Central memory CD8-positive, alpha-beta T cell (primary cell): ENCODE measurements around the gene PATJ.
"Not testable (repeated sequence)": the region's sequence is repeated elsewhere in the genome, so short reads cannot be mapped to it uniquely, and the experiment has no call there.

Source experiments
- ATAC-seq: fragments of 150-1000 bp; cut with Tn5 transposase; replicated peaks from 2 replicates; pipeline ENCODE4 v1.10.0; 2022; ENCODE audit warnings: mild to moderate bottlenecking, moderate FRiP score, moderate number of reproducible peaks; ENCODE audit not compliant: poor library complexity, severe bottlenecking; ENCODE audit errors: extremely low read depth
- DNase-seq, 2 donors: peaks; one replicate each; pipeline ENCODE4 v3.0.0; 2021; ENCODE audit warnings: low spot score in 2 of 2
- H3K27ac Mint-ChIP-seq: one replicate; pipeline ENCODE4 v1.8.0; 2022; ENCODE audit warnings: low read depth, mild to moderate bottlenecking, moderate library complexity, mixed read lengths
- H3K27me3 Mint-ChIP-seq: one replicate; pipeline ENCODE4 v1.8.0; 2022; ENCODE audit warnings: mixed read lengths
- H3K36me3 Mint-ChIP-seq: one replicate; pipeline ENCODE4 v1.8.0; 2022; ENCODE audit warnings: mild to moderate bottlenecking, moderate library complexity, mixed read lengths; ENCODE audit not compliant: insufficient read depth
- H3K4me1 Mint-ChIP-seq: one replicate; pipeline ENCODE4 v1.8.0; 2022; ENCODE audit warnings: mixed read lengths
- H3K4me3 Mint-ChIP-seq: one replicate; pipeline ENCODE4 v1.8.0; 2022; ENCODE audit warnings: mild to moderate bottlenecking, moderate library complexity, mixed read lengths
- H3K9me3 Mint-ChIP-seq: one replicate; pipeline ENCODE4 v1.8.0; 2022; ENCODE audit warnings: mixed read lengths

Gene PATJ, protein sequence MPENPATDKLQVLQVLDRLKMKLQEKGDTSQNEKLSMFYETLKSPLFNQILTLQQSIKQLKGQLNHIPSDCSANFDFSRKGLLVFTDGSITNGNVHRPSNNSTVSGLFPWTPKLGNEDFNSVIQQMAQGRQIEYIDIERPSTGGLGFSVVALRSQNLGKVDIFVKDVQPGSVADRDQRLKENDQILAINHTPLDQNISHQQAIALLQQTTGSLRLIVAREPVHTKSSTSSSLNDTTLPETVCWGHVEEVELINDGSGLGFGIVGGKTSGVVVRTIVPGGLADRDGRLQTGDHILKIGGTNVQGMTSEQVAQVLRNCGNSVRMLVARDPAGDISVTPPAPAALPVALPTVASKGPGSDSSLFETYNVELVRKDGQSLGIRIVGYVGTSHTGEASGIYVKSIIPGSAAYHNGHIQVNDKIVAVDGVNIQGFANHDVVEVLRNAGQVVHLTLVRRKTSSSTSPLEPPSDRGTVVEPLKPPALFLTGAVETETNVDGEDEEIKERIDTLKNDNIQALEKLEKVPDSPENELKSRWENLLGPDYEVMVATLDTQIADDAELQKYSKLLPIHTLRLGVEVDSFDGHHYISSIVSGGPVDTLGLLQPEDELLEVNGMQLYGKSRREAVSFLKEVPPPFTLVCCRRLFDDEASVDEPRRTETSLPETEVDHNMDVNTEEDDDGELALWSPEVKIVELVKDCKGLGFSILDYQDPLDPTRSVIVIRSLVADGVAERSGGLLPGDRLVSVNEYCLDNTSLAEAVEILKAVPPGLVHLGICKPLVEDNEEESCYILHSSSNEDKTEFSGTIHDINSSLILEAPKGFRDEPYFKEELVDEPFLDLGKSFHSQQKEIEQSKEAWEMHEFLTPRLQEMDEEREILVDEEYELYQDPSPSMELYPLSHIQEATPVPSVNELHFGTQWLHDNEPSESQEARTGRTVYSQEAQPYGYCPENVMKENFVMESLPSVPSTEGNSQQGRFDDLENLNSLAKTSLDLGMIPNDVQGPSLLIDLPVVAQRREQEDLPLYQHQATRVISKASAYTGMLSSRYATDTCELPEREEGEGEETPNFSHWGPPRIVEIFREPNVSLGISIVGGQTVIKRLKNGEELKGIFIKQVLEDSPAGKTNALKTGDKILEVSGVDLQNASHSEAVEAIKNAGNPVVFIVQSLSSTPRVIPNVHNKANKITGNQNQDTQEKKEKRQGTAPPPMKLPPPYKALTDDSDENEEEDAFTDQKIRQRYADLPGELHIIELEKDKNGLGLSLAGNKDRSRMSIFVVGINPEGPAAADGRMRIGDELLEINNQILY (N-terminal part only)

GRCh38 chr1:61741711-61742619, at the start of gene PATJ:
Gene PATJ, plus strand, starts transcription at chr1:61742480. Its CDS starts 20,413 bp downstream, at chr1:61762893.
- Mint-ChIP-seq H3K36me3 (peaks cover 4% of the 10 kb centered on the region), H3K9me3 (no peaks in the 10 kb centered on the region), H3K27me3 (no peaks in the 10 kb centered on the region), H3K27ac (peak within 1 kb of the TSS; percentile 87), H3K4me1 (peaks cover 22% of the 10 kb centered on the region), H3K4me3 (peak within 1 kb of the TSS; percentile 91)
- ATAC-seq: peak; percentile 80
- DNase-seq: peak; percentile 40 to 44

DNA sequence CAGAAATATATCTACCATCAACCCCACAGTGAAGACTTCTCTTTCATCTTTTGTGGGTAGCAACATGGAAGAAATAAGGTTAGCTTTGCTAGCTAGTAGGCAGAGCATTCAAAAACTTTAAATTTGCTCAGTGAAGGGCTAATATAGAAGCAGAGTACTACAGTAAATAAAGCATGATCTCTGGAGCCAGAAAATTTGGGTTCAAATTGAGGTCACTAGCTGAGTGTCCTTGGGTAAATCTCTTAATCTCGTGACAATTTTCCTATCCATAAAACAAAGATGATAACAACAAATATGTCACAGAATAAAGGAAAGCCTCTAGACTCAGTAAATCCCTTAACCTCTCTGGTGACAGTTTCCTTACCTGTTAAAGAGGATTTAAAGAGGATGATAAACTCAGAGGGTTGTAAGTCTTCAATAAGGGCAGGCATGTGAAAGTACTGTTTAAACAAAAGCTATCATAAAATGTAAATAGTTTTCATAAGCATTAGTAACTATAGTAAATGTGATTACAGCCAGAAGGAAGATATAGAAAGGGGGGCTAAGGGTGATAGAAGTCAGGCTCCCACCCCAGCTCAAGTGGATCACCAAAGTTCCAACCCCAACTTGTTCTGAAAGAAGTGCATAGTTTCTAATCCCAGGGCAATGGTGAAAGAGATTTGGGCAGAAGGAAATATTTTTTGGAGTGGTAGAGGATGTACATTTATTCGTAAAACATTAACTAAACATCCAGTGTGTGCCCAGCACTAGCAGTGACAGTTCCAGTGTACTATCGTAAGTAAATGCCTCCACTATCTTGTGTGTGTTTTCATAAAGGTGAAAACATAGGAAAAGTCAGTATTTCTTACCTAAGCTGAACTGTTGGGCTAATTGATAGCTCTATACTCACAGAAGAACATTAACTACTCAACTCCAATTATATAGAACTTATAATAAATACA, 42.1 kb upstream of the PATJ start:
- Mint-ChIP-seq H3K36me3 (peaks cover 45% of the 10 kb centered on the region), H3K27ac (no peak overlapping the region), H3K9me3 (no peaks in the 10 kb centered on the region), H3K4me3 (no peak overlapping the region), H3K27me3 (no peaks in the 10 kb centered on the region), H3K4me1 (no peaks in the 10 kb centered on the region)
- ATAC-seq: no peak
- no peak for DNase-seq

GRCh38 chr1:61708953-61709907, 33.0 kb upstream of the PATJ start:
- Mint-ChIP-seq H3K27ac (no peak overlapping the region), H3K9me3 (no peaks in the 10 kb centered on the region), H3K4me1 (peaks cover 10% of the 10 kb centered on the region)

GRCh38 chr1:61709908-61710289, 32.4 kb upstream of the PATJ start:
- no peaks in the 10 kb centered on the region for H3K9me3 Mint-ChIP-seq
- H3K4me1 Mint-ChIP-seq: peaks cover 10% of the 10 kb centered on the region
- ATAC-seq (no peak), DNase-seq (no peak)
- H3K4me3 Mint-ChIP-seq: no peak overlapping the region
- H3K27ac Mint-ChIP-seq: peak overlapping the region; percentile 65
- H3K36me3 Mint-ChIP-seq: peaks cover 32% of the 10 kb centered on the region
- H3K27me3 Mint-ChIP-seq: no peaks in the 10 kb centered on the region

More at GRCh38 chr1:61708953-61709907, 33.0 kb upstream of the PATJ start:
- no peak for DNase-seq
- Mint-ChIP-seq H3K27me3 (no peaks in the 10 kb centered on the region), H3K4me3 (no peak overlapping the region), H3K36me3 (peaks cover 29% of the 10 kb centered on the region)
- no peak for ATAC-seq

GRCh38 chr1:61711257-61711656, 31.0 kb upstream of the PATJ start:
- not testable (repeated sequence) for H3K9me3 Mint-ChIP-seq, H3K27me3 Mint-ChIP-seq, DNase-seq, H3K4me3 Mint-ChIP-seq, H3K27ac Mint-ChIP-seq, ATAC-seq
- Mint-ChIP-seq H3K4me1 (peaks cover 10% of the 10 kb centered on the region), H3K36me3 (peaks cover 25% of the 10 kb centered on the region)

DNA sequence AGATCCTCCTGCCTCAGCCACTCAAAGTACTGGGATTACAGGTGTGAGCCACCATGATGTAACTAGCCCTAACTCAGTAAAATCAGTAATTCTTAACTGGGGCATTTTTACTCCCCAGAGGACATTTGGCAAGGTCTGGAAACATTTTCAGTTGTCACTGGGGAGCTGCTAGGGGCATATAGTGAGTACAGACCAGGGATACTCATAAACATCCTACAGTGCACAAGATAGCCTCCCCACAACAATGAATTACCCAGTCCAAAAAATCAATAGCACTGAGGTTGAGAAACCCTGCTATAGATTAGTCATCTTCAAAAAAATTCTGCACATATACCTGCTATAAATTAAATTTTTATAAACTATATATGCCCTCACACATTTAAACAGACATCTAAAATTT, 30.3 kb upstream of the PATJ start:
- H3K4me3 Mint-ChIP-seq: no peak overlapping the region

GRCh38 chr1:61718996-61719663, 23.1 kb upstream of the PATJ start:
- not testable (repeated sequence) for DNase-seq, ATAC-seq, H3K9me3 Mint-ChIP-seq, H3K4me3 Mint-ChIP-seq, H3K27me3 Mint-ChIP-seq, H3K27ac Mint-ChIP-seq
- Mint-ChIP-seq H3K4me1 (peaks cover 30% of the 10 kb centered on the region), H3K36me3 (peaks cover 34% of the 10 kb centered on the region)

More for the DNA sequence above, 30.3 kb upstream of the PATJ start:
- Mint-ChIP-seq H3K36me3 (peaks cover 25% of the 10 kb centered on the region), H3K4me1 (peaks cover 10% of the 10 kb centered on the region), H3K27me3 (no peaks in the 10 kb centered on the region), H3K9me3 (no peaks in the 10 kb centered on the region), H3K27ac (no peak overlapping the region)
- DNase-seq (no peak), ATAC-seq (no peak)

DNA sequence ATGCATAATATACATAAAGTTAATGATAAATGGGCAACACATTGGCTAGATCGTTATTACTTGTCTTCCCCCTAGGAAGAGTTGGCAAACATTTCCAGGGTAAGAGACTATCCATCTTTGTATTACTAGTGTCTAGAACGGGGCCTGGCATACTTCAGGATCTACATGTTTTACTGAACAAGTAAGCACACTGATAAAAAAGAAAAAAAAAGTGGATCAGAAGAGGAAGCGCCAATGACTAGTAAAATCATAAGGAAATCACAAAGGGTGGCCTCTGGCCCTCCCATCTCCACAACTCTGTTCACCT, 17.8 kb upstream of the PATJ start:
- no peaks in the 10 kb centered on the region for H3K27me3 Mint-ChIP-seq
- peaks cover 18% of the 10 kb centered on the region for H3K36me3 Mint-ChIP-seq
- H3K4me1 Mint-ChIP-seq: peaks cover 26% of the 10 kb centered on the region
- ATAC-seq (peak; percentile 33), DNase-seq (no peak)
- peak overlapping the region; percentile 98 for H3K27ac Mint-ChIP-seq
- peak overlapping the region; percentile 99 for H3K4me3 Mint-ChIP-seq
- no peaks in the 10 kb centered on the region for H3K9me3 Mint-ChIP-seq

- ATAC-seq: peak; percentile 94
- peaks cover 15% of the 10 kb centered on the region for H3K36me3 Mint-ChIP-seq
- peak; percentile 71 to 74 for DNase-seq
- no peaks in the 10 kb centered on the region for H3K27me3 Mint-ChIP-seq
- H3K4me1 Mint-ChIP-seq: peaks cover 26% of the 10 kb centered on the region
- peak within 1 kb of the TSS; percentile 98 for H3K27ac Mint-ChIP-seq
- no peaks in the 10 kb centered on the region for H3K9me3 Mint-ChIP-seq
- H3K4me3 Mint-ChIP-seq: peak within 1 kb of the TSS; percentile 99
These were observed 17.2 kb upstream of the PATJ start, which contains the start of gene TM2D1 for GRCh38 chr1:61724813-61725694. Gene TM2D1, minus strand, starts transcription at chr1:61725141. Its CDS starts 21 bp downstream, at chr1:61725120.
